HEK293 (cell line): Measurements from ENCODE around the gene CHRNA1.

Experiments
- GLI4 ChIP-seq: fragments of 450-650 bp; formaldehyde crosslinking; IDR thresholded peaks from 2 replicates; pipeline ENCODE4 v1.5.1; 2016; ENCODE audit warnings: missing biosample characterization, missing genetic modification characterization
- ZNF174 ChIP-seq: fragments of 450-650 bp; formaldehyde crosslinking; IDR thresholded peaks from 2 replicates; pipeline ENCODE4 v1.5.0; 2017; ENCODE audit warnings: missing biosample characterization, mild to moderate bottlenecking, missing genetic modification characterization
- ZNF510 ChIP-seq: fragments of 450-650 bp; formaldehyde crosslinking; IDR thresholded peaks from 2 replicates; pipeline ENCODE4 v1.5.1; 2018; ENCODE audit warnings: mild to moderate bottlenecking, missing genetic modification characterization, missing biosample characterization; ENCODE audit not compliant: insufficient replicate concordance
- ZNF530 ChIP-seq: fragments of 450-650 bp; formaldehyde crosslinking; IDR thresholded peaks from 2 replicates; pipeline ENCODE4 v1.5.1; 2016; ENCODE audit warnings: low read depth, missing biosample characterization, missing genetic modification characterization
- ZNF560 ChIP-seq: fragments of 450-650 bp; formaldehyde crosslinking; IDR thresholded peaks from 2 replicates; pipeline ENCODE4 v1.5.1; 2017; ENCODE audit warnings: missing biosample characterization, missing genetic modification characterization, borderline replicate concordance
- ZNF677 ChIP-seq: fragments of 450-650 bp; IDR thresholded peaks from 2 replicates; pipeline ENCODE4 v1.5.0; 2018; ENCODE audit warnings: missing biosample characterization, mild to moderate bottlenecking, missing genetic modification characterization, moderate library complexity
- TF ChIP-seq, protein P1 (sequence below): sonication (generic); formaldehyde crosslinking; IDR thresholded peaks from 2 replicates; pipeline ENCODE4 v1.8.1; 2022; ENCODE audit warnings: mild to moderate bottlenecking, moderate library complexity, missing genetic modification reagents
- TF ChIP-seq, protein P2 (sequence below): fragments of 450-650 bp; formaldehyde crosslinking; IDR thresholded peaks from 2 replicates; pipeline ENCODE4 v1.5.1; 2016; ENCODE audit warnings: missing biosample characterization, missing genetic modification characterization
- TF ChIP-seq, protein P3 (sequence below): fragments of 450-650 bp; formaldehyde crosslinking; IDR thresholded peaks from 2 replicates; pipeline ENCODE4 v1.5.1; 2017; ENCODE audit warnings: missing biosample characterization, missing genetic modification characterization
- TF ChIP-seq, protein P4 (sequence below): fragments of 450-650 bp; formaldehyde crosslinking; IDR thresholded peaks from 2 replicates; pipeline ENCODE4 v1.5.1; 2016; ENCODE audit warnings: missing biosample characterization, missing genetic modification characterization, borderline replicate concordance
- TF ChIP-seq, protein P5 (sequence below): fragments of 450-650 bp; formaldehyde crosslinking; conservative IDR thresholded peaks from 2 replicates; pipeline ENCODE4 v1.5.1; 2016; ENCODE audit warnings: low read depth, missing biosample characterization, missing genetic modification characterization

DNA sequence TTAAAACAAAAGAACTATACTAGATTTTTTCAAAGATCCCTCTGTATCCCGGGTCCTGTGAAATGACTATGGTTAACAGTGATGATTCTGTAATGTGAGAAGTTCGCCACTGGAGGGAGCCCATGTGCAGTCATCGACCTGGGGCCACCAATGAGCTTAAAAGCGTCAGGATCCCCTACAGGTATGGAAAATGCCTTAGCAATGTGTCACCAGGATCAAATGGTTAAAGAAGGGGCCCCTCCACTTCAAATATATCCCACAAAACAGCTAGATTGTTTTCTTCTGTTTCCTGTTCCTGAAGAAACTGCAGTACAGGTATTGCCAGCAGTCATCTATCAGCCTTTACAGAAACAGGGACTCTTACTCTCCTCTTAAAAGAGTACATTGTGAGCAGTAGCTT is 15.3 kb downstream of the CHRNA1 start:
- TF ChIP-seq, protein P1, sequence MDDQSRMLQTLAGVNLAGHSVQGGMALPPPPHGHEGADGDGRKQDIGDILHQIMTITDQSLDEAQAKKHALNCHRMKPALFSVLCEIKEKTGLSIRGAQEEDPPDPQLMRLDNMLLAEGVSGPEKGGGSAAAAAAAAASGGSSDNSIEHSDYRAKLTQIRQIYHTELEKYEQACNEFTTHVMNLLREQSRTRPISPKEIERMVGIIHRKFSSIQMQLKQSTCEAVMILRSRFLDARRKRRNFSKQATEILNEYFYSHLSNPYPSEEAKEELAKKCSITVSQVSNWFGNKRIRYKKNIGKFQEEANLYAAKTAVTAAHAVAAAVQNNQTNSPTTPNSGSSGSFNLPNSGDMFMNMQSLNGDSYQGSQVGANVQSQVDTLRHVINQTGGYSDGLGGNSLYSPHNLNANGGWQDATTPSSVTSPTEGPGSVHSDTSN (CRISPR knock-in tag), result no peak
- no peak for TF ChIP-seq GLI4 (tag by site-specific recombination)
- TF ChIP-seq, protein P2, sequence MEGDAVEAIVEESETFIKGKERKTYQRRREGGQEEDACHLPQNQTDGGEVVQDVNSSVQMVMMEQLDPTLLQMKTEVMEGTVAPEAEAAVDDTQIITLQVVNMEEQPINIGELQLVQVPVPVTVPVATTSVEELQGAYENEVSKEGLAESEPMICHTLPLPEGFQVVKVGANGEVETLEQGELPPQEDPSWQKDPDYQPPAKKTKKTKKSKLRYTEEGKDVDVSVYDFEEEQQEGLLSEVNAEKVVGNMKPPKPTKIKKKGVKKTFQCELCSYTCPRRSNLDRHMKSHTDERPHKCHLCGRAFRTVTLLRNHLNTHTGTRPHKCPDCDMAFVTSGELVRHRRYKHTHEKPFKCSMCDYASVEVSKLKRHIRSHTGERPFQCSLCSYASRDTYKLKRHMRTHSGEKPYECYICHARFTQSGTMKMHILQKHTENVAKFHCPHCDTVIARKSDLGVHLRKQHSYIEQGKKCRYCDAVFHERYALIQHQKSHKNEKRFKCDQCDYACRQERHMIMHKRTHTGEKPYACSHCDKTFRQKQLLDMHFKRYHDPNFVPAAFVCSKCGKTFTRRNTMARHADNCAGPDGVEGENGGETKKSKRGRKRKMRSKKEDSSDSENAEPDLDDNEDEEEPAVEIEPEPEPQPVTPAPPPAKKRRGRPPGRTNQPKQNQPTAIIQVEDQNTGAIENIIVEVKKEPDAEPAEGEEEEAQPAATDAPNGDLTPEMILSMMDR (tag by site-specific recombination), result peak; percentile 68
- TF ChIP-seq, protein P3, sequence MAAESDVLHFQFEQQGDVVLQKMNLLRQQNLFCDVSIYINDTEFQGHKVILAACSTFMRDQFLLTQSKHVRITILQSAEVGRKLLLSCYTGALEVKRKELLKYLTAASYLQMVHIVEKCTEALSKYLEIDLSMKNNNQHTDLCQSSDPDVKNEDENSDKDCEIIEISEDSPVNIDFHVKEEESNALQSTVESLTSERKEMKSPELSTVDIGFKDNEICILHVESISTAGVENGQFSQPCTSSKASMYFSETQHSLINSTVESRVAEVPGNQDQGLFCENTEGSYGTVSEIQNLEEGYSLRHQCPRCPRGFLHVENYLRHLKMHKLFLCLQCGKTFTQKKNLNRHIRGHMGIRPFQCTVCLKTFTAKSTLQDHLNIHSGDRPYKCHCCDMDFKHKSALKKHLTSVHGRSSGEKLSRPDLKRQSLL (tag by site-specific recombination), result no peak
- no peak for TF ChIP-seq ZNF510
- TF ChIP-seq ZNF560 (tag by site-specific recombination), result no peak
- TF ChIP-seq, protein P4, sequence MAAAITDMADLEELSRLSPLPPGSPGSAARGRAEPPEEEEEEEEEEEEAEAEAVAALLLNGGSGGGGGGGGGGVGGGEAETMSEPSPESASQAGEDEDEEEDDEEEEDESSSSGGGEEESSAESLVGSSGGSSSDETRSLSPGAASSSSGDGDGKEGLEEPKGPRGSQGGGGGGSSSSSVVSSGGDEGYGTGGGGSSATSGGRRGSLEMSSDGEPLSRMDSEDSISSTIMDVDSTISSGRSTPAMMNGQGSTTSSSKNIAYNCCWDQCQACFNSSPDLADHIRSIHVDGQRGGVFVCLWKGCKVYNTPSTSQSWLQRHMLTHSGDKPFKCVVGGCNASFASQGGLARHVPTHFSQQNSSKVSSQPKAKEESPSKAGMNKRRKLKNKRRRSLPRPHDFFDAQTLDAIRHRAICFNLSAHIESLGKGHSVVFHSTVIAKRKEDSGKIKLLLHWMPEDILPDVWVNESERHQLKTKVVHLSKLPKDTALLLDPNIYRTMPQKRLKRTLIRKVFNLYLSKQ (tag by site-specific recombination), result no peak
- TF ChIP-seq ZNF677 (tag by site-specific recombination), result no peak
- TF ChIP-seq, protein P5, sequence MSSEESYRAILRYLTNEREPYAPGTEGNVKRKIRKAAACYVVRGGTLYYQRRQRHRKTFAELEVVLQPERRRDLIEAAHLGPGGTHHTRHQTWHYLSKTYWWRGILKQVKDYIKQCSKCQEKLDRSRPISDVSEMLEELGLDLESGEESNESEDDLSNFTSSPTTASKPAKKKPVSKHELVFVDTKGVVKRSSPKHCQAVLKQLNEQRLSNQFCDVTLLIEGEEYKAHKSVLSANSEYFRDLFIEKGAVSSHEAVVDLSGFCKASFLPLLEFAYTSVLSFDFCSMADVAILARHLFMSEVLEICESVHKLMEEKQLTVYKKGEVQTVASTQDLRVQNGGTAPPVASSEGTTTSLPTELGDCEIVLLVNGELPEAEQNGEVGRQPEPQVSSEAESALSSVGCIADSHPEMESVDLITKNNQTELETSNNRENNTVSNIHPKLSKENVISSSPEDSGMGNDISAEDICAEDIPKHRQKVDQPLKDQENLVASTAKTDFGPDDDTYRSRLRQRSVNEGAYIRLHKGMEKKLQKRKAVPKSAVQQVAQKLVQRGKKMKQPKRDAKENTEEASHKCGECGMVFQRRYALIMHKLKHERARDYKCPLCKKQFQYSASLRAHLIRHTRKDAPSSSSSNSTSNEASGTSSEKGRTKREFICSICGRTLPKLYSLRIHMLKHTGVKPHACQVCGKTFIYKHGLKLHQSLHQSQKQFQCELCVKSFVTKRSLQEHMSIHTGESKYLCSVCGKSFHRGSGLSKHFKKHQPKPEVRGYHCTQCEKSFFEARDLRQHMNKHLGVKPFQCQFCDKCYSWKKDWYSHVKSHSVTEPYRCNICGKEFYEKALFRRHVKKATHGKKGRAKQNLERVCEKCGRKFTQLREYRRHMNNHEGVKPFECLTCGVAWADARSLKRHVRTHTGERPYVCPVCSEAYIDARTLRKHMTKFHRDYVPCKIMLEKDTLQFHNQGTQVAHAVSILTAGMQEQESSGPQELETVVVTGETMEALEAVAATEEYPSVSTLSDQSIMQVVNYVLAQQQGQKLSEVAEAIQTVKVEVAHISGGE, result no peak
- no peak for TF ChIP-seq ZNF530 (tag by site-specific recombination)
- TF ChIP-seq ZNF174 (tag by site-specific recombination), result no peak
